ENCODE data around the gene NPLOC4.

NPLOC4 gene

DNA sequence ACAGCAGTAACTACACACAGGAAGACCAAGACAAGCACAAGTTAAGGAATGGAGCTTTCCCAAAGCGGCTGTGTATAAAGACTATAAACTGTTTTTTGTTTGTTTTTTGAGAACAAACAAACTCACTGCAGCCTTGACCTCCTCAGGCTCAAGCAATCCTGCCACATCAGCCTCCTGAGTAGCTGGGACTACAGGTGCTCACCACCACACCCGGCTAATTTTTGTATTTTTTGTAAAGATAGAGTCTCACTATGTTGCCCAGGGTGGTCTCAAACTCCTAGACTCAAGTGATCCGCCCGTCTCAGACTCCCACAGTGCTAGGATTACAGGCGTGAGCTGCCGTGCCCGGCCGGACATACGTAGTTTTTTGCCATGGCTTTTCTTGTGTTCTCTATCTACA is 23.5 kb upstream of the NPLOC4 start:
- no peak for DNase-seq

DNA sequence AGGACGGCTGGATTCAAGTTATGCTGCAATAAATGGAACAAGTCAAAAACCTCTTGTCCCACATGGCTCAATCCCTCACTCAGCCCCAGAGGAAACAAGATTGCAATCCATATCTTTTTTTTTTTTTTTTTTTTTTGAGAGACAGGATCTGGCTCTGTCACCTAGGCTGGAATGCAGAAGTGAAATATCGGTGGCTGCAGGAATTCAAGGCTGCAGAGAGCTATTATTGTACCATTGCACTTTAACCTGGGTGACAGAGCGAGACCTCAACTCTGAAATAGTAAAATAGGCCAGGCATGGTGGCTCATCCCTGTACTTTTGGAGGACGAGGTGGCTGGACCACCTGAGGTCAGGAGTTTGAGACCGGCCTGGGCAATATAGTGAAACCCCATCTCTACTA is 22.1 kb upstream of the NPLOC4 start:
- DNase-seq: no peak

DNA sequence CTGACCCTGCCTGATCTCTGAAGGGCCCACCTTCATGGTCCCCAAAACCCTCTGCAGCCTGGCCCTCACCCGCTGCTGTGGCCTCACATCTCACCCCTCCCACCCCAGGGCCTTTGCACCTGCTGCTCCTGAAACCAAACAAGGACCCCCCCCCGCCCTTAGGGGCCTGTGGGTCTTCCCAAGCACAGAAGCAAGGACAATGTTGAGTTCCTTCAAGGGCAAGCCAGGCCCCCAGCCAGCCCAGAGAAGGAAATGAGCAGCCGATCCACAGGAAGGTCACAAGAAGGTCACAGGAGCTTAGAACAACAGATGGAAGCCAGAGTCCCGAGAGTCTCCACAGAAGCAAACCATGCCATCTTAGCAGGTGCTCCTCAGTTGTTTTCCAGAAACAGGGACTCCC is 19.9 kb upstream of the NPLOC4 start:
- DNase-seq: no peak

DNA sequence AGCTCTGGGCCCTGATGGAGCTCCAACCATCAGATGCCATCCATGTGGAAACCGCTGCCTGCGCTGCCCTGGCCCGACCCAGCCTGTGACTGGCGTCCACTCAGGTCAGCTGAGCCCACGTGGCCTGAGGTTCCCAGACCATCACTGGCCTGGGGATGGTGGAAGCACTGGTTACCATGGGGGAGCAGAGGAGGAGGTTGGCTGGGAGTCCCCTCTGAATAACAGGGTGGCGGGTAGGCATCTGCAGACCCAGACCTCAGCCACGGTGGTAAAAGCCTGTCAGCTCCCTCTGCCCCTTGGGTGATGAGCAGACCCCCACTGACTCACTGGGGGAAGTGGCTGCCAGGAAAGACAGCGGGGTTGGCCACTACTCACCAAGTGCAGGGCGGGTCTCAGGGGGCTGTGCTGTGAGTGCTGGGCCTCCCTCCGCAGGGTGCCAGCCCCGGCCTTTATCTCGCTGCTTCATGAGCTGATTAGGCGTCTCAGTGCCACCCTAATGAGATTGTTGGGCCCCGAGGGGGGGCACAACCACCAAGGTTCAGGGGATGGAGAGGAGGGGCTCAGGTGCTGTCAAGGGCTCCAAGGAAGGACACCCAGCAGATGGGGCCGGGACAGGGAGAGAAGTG is 19.3 kb upstream of the NPLOC4 start, which contains the start of gene PDE6G:
Gene PDE6G (minus strand): TSS at position 425 of the 626 bp plus-strand sequence. CDS start 3,237 bp downstream, outside the sequence.
- DNase-seq: no peak

DNA sequence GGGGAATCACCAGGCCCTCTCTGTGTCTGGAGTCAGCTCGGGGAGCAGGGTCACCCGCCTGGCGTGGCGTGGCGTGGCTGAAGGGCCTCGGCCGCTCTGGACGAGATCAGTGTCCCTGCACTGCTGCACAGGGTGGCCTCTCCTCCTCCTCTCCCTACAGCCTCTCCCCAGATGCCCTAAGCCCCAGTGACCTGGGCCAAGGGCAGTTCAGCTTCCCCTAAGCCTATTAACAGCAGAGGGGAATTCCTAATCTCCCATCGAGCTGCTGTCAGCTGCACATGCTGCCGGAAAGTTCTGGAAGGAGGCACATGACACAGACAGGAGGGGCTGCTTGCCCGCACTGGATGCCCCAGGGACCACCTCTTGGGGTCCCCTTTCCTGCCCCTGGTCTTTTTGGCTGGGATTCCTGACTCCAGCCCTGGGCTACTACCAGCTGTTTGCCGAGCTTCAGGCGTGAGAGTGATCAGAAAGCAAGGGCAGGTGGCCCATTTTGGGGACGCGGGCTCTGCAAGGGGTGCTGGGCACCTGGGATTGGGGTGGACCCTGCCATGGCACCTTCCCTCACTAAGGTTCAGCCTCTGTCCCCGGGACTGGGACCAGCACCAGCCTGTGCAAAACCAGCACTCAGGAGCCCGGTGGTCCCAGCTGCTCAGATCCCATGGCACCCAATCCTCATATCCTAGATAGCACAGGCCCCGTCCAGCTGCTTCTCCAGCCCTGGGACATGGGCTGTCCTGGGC is 18.6 kb upstream of the NPLOC4 start:
- DNase-seq: no peak

DNA sequence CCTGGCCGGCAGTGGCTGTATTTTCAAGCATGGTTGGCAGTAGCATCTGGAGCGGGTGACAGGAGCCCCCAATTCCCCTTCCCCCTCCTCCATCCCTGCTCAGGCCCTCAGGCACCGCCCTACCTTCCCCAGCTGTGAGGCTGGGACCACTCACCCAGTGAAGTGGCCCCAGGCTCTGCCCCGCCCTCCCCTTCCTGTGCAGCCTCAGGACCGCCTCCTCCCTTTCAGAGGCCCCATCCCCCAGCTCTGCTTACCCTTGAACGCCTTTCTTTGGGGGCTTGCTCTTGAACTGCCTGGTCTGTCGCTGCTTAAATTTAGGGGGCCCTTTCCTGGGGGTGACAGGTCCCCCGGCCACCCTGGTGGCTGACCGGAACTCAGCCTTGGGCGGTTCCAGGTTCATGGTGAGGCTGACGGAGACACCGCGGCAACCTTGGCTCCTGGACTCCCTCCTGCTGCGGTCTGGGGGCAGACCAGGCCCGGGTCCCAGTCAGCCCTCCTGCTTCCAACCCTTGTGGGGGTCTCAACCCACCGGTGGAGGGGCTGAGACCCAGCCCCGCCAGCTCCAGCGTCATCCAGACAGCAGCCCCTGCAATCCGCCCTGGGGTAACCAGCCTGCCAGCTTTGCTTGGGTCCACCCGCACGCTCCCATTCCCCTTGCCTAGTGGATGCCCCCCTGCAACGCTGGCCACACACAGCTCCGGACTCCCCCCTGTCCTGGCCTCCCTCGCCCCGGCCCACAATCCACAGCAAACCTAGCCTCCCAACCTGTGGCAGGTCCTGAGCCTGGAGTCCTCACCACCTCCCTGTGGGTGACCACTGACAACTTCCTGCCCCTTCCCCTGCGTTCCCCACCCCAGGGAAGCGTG is 16.2 kb upstream of the NPLOC4 start:
- DNase-seq: no peak

DNA sequence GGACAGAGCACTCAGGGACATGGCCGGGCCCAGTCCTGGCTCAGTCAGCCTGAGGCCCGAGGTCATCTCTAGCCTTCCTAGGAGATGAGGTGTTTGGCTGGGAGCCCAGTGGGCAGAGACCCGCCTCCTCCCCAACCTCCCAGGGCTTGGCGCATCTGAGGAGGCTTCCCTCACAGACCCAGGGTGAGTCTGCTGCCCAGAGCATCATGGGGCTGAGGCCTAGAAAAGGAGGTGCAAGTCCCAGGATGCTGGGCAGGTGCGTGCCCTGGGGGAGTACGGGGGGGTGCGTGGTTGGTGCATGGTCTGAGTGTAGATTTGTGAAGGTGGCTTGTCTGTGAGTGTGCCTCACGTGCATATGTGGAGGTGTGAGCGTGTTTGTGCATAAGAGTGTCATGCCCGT is 14.8 kb upstream of the NPLOC4 start:
- no peak for DNase-seq

DNA sequence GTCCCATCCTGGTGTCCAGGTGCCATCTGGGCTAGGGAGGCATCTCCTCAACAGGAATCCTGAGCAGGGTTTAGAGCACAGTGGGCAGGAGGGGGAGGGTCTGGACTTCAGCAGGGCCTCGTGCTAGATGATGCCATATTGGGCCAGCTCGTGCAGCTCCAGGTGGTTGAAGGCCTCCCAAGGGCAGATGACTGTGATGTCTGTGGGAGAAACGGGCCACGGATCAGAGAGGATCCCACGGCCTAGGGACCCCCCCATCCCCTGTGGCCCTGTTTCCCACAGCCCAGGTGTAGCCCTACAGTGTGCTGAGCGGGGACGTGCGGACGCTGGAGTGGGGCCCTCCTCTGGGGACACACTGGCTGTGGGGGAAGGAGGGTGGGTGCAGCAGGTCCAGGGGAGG is 14.0 kb upstream of the NPLOC4 start:
- no peak for DNase-seq

DNA sequence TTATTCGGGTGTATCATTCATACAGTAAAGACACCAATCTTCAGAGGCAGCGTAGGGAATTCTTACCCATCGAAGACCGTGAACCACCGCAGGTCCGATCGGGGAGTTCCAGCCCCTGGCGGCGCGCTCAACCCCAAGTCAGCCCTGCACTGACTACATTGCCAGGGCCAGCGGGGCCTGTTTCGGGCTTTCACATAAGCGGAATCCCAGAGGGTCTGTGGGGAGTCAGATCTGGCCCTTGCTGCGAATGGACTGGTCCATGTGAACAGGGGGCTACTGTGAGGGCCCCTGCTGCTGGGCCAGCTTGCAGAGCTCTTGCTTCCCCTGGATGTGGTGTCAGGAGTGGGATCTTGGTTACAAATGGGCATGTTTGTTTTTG is 11.8 kb upstream of the NPLOC4 start:
- DNase-seq: no peak

DNA sequence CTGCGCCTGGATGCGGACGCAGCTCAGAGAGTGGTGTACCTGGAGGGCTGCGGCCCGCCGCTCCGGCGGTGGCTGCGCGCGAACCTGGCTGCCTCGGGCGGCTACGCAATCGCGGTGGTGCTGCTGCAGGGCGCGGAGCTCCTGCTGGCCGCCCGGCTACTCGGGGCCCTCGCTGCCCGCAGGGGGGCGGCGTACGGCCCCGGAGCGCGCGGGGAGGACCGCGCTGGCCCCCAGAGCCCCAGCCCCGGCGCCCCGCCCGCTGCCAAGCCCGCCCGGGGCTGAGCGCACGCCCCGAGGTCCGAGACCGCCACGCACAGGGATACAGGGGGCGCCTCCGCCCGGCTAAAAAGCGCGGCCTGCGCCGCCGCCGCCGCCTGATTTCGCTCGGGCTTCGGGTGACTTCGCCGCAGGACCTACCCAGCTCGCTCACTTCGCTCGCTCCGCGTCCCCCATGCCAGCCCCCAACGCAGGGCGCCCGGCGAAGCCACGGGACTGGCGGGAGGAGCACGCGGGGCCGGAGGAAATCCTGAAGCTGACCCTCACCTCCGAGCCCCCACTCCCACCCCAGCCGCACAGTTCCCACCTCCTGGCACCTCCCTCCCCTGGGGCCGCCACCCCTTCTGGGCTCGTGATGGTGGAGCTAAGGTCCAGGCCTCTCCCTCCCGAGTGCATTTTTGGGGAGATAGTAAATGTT is 11.2 kb upstream of the NPLOC4 start:
- DNase-seq: peak; percentile 20

DNA sequence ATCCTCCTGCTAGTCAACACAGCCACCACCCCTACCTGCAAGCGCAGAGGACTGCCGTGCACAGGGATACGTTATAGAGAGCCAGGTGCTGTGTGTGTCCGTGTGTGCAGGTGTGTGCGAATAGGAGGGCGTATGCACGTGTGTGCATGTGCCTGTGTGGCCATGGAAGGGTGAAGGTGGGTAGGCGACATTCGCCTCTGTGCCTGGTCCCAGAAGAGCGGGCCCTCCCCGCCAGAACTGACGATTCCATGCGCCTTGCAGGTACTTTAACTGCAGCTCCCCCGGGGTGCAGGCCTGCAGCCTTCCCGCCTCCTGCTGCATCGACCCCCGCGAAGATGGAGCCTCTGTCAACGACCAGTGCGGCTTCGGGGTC is 10.7 kb upstream of the NPLOC4 start:
- peak; percentile 14 for DNase-seq

DNA sequence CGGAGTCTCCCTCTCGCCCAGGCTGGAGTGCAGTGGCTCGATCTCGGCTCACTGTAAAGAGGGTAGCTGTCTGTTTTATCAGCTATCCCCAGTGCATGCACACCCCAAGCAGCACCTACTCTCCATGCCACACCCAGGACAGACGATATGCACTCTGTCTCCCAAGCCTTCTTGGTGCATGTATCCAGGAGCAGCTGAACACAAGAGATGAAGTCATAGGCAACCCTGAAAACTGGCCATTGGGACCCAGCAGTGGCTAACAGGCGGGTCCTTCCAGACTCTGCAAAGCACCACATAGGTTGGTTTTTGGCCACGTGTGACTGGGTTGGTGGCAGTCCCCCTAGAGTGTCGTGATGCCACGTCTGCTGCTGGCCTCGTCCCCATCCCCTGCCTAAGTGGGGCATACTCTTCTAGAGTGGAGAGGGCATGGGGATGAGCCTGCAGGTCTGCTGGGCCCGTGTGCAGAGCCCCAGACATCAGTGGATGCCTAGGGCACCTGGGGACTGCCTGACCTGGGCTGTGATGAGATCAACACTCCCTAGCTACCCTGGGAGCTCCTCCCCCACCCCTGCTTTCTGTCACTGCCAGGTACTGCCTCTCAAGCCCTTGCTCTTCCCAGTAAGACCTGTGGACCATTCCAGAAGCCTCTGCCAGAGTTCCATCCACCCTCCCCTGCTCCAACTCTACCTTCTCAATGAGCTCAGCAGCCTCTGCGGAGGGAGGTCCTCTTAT is 10.1 kb upstream of the NPLOC4 start:
- no peak for DNase-seq

DNA sequence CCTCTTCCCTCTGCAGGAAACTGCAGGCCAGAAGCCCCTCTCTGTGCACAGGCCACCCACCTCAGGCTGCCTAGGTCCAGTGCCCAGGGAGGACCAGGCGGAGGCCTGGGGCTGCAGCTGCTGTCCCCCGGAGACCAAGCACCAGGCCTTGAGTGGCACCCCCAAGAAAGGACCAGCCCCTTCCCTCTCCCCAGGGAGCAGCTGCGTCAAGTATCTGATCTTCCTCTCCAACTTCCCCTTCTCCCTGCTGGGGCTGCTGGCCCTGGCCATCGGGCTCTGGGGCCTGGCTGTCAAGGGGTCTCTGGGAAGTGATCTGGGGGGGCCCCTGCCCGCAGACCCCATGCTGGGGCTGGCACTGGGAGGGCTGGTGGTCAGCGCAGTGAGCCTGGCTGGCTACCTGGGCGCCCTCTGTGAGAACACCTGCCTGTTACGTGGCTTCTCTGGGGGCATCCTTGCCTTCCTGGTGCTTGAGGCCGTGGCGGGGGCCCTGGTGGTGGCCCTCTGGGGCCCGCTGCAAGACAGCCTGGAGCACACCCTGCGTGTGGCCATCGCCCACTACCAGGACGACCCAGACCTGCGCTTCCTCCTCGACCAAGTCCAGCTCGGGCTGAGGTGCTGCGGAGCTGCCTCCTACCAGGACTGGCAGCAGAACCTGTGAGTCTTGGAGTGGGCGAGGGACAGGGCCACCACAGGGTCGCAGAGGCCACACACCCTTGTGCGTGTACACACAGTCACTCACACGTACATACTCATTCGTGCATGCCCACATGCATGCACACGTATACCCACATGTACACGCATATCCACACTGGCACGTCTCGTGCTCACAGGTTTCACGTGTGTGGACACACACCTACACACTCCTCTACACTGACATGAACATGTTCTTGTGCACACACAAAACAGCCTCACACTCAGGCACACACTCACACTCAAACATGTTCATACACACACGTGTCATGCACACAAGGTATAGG is 8.4 kb upstream of the NPLOC4 start:
- no peak for DNase-seq

DNA sequence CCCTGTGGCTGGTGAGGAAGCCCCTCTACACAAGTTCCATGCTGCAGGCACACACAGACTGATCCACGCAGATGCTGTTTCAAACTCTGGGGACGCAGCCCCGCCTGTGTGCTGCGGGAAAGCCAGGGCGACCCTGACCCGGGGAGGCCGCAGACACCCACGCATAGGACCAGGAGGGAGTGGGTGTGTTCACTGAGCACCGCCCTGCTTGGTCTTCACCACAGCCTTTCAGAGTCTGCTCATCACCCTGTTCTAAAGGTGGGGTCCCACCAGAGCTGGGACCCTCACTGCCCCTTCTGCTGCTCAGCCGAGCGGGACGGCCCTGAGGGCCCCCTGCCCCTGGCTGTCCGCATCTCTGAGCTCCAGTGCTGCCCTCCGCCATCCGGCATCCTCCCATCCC is 7.6 kb upstream of the NPLOC4 start:
- no peak for DNase-seq

DNA sequence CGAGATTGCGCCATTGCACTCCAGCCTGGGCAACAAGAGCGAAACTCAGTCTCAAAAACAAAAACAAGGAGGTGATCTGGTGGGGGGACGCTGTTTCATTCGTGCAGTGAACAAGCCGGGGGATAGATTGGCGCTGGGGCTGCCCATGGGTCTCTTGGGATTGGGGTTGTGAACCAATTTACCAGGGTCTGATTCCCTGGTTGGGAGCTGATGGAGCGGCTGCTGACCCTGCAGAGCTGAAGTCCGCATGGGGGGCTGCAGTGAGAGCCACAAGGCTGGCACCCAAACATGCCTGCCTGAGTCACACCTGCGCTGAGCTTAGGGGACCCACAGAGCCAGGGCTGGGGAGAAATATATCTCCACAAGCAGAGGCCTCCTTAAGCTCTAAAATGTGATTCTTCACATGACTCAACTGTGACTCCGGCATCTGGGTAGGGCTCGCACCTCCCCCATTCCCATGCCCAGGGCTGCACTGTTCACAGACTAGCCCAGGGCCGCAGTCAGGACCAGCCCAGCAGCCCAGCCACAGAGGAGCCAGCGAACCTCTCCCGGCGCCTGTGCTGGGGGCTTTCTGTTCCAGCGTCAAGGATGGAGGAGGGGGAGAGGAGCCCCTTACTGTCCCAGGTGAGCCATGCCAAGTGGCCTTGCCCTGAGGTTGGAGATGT is 5.0 kb upstream of the NPLOC4 start:
- DNase-seq: no peak

DNA sequence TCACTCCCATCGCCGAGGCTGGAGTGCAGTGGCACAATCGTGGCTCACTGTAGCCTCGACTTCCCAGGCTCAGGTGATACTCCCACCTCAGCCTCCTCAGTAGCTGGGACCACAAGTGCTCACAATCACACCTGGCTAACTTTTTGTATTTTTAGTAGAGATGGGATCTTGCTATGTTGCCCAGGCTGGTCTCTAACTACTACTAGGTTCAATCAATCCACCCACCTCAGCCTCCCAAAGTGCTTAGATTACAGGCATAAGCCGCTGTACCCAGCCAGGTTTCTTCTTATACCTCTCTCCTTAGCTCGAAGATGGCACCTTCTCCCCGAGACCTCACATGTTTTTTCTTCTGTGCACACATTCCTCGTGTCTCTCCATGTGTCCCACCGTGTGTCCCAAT is 3.1 kb upstream of the NPLOC4 start:
- no peak for DNase-seq

DNA sequence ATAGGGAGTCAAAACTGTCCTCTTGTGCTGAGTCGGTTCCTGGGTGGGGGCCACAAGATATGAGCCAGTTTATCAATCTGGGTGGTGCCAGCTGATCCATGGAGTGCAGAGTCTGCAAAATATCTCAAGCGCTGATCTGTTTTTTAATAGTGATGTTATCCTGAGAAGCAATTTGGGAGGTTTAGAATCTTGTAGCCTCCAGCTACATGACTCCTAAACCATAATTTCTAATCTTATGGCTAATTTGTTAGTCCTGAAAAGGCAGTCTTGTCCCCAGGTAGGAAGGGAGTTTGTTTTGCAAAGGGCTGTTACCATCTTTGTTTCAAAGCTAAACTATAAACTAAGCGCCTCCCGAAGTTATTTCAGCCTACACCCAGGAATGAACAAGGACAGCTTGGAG is 1.8 kb upstream of the NPLOC4 start:
- no peak for DNase-seq

DNA sequence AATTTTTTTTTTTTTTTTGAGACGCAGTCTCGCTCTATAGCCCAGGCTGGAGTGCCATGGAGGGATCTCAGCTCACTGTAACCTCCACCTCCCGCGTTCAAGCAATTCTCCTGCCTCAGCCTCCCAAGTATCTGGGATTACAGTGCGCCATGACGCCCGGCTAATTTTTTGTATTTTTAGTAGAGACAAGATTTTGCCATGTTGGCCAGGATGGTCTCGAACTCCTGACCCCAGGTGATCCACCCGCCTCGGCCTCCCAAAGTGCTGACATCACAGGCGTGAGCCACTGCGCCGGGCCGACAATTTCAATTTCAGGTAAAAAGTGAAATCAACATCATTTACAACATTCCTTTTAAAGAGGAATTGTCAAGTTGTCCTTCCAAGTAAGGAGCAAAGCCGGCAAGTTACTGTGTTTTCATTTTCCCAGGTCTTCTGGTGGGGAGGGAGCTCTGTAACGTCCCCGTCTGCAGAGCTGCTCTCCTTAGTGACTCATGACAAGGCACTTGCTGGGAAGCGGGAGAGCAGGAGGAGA is 873 bp downstream of the NPLOC4 start:
- no peak for DNase-seq

DNA sequence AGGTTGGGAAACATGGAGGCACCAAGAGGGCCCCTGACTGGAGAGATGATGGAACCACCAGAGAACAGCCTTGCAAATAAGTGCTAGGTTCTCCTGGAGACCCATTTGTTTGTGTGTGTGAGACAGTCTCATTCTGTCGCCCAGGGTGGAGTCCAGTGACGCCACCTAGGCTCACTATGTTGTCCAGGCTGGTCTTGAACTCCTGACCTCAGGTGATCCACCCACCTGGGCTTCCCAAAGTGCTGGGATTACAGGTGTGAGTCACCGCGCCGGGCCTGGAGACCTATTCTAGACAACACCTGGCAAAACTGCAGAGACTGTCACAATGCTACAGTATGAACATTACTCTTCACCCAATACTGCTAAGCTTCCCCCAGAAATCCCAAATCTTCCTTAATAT is 1.5 kb downstream of the NPLOC4 start:
- DNase-seq: no peak

DNA sequence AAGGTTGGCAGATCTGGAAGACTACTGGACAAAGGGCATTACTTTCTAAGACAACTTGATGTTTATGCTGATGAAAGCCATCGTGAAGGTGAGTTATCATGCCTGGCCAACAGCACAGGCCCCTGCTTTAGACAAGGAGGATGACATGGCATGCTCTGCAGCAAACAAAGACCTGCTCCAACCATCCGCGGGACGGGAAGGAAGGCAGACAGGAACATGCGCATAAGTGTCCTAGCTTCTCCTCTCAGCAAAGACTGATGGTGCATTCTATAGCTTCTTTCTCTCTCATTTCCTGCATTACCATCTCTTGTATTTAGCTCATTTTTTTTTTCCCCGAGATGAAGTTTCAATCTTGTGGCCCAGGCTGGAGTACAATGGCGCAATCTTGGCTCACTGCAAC is 5.4 kb downstream of the NPLOC4 start:
- no peak for DNase-seq

DNA sequence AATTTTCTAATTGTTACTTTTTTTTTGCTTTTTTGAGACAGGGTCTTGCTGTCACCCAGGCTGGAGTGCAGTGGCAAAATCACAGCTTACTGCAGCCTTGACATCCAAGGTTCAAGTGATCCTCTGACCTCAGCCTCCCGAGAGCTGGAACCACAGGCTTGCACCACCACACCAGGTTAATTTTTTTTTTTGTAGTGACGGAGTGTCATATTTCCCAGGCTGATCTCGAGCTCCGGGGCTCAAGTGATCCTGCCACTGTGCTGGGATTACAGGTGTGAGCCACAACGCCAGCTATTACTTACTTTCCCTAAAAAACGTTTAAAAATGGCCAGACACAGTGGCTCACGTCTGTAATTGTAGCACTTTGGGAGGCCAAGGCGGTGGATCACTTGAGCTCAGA is 6.6 kb downstream of the NPLOC4 start:
- no peak for DNase-seq
